GM18951 (cell line): ENCODE results near the gene BAK1.
"Not testable (repeated sequence)": the region's sequence is repeated elsewhere in the genome, so short reads cannot be mapped to it uniquely, and the experiment has no call there.

Source experiments
- POLR2A ChIP-seq: IDR thresholded peaks from 4 replicates; pipeline ENCODE4 v1.6.1; 2011; ENCODE audit warnings: mild to moderate bottlenecking; ENCODE audit not compliant: insufficient read length, insufficient read depth; ENCODE audit errors: extremely low read depth
- in situ Hi-C: fragments of 300-500 bp; cut with MboI; formaldehyde crosslinking; loops from one replicate; pipeline ENCODE4 v1.12.0; 2022; ENCODE audit warnings: low sequenced_read_pairs, mixed read lengths, inconsistent platforms; ENCODE audit not compliant: unreplicated experiment

BAK1 gene

DNA sequence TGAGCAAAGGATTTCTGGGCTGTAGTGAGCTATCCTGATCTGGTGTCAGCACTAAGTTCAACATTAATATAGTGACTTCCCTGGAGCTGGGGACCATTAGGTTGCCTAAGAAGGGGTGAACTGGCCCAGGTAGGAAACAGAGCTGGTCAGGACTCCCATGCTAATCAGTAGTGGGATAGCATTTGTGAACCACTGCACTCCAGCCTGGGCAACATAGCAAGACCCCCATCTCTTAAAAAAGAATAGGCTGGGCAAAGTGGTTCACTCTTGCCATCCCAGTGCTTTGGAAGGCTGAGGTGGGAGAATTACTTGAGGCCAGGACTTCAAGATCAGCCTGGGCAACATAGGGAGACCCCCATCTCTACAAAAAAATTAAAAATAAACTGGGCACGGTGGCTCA is 39.3 kb downstream of the BAK1 start:
- no peak for TF ChIP-seq POLR2A
- in situ Hi-C loops, result no loop called here

DNA sequence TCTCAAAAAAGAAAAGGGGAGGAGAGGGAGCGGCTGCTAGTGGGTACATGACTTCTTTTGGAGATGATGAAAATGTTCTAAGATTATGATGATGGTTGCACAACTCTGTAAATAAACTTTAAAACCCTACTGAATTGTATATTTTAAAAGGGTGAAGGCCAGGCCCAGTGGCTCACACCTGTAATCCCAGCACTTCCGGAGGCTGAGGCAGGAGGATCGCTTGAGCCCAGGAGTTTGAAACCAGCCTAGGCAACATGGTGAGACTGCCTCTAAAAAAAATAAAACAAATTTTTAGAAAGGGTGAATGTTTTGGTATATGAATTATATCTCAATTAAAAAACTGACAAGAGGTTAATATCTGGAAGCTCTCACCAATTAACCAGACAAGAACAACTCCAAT is 45.4 kb downstream of the BAK1 start:
- in situ Hi-C loops, result no loop called here
- TF ChIP-seq POLR2A, result no peak

DNA sequence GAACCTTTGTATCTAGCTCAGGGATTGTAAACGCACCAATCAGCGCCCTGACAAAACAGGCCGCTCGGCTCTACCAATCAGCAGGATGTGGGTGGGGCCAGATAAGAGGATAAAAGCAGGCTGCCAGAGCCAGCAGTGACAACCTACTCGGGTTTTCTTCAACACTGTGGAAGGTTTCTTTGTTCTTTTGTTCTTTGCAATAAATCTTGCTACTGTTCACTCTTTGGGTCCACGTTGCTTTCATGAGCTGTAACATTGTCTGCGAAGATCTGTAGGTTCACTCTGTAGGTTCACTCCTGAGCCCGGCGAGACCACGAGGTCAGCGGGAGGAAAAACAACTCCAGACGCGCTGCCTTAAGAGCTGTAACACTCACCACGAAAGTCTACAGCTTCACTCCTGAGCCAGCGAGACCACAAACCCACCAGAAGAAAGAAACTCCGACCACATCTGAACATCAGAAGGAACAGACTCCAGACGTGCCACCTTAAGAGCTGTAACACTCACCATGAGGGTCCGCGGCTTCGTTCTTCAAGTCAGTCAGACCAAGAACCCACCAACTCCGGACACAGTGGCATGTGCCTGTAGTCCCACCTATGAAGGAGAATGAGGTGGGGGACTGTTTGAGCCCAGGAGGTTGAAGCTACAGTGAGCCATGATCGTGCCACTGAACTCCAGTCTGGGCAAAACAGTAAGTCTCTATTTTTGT is 46.8 kb downstream of the BAK1 start:
- in situ Hi-C loops, result not testable (repeated sequence)

DNA sequence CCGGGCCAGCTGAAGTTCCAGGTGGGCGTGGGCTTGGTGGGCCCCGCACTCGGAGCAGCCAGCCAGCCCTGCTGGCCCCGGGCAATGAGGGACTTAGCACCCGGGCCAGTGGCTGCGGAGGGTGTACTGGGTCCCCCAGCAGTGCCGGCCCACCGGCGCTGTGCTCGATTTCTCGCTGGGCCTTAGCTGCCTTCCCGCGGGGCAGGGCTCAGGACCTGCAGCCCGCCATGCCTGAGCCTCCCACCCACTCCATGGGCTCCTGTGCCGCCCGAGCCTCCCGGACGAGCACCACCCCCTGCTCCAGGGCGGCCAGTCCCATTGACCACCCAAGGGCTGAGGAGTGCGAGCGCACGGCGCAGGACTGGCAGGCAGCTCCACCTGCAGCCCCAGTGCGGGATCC is 47.6 kb downstream of the BAK1 start:
- in situ Hi-C loops, result not testable (repeated sequence)

DNA sequence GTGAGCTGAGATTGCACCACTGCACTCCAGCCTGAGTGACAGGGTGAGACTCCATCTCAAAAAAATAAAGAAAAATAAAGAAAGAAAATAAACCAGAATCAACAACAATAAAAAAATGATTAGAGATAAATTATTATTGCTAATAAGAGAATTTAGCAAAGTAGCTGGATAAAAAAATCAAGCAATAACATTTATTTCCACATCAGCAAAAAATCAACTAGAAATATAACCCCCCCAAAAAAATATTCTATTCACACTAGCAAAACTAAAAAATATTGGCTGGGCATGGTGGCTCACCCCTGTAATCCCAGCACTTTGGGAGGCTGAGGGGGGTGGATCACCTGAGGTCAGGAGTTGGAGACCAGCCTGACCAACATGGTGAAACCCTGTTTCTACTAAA is 49.5 kb downstream of the BAK1 start:
- in situ Hi-C loops, result not testable (repeated sequence)
